ENCODE measurements around the gene SLC23A3.

SLC23A3 gene

GRCh38 chr2:219118504-219118903, 51.3 kb downstream of the SLC23A3 start:
- Histone ChIP-seq H3K79me2 (ENCODE audit: low read length) (no peaks in the 10 kb centered on the region), H3K4me1 (ENCODE audit: low read length) (no peaks in the 10 kb centered on the region), H2AFZ (ENCODE audit: low read length) (no peak overlapping the region), H3K9me2 (replicated peaks; ENCODE audit: insufficient read depth, low read length) (no peaks in the 10 kb centered on the region), H3K27me3 (replicated peaks; ENCODE audit: insufficient read depth, low read length) (no peaks in the 10 kb centered on the region), H3K27ac (ENCODE audit: low read length) (no peak overlapping the region), H3K36me3 (replicated peaks; ENCODE audit: insufficient read depth, low read length) (no peaks in the 10 kb centered on the region), H3K9me3 (replicated peaks; ENCODE audit: insufficient read depth, low read length) (no peaks in the 10 kb centered on the region), H3K4me3 (ENCODE audit: low read length) (no peak overlapping the region), H4K20me1 (ENCODE audit: insufficient read depth, low read length) (0 out of 2 replicates have a peak, but pooled peaks cover 6% of the 10 kb centered on the region), H3F3A (ENCODE audit: insufficient read depth, low read length) (no peaks in the 10 kb centered on the region), H3K4me2 (ENCODE audit: low read depth, low read length) (no peak overlapping the region), H3K9ac (ENCODE audit: low read length) (no peak overlapping the region)
- no peak for DNase-seq
- TF ChIP-seq EZH2 (optimal IDR thresholded peaks at IDR 0.05; ENCODE audit: low read depth, low read length) (no peak), CTCF (IDR thresholded peaks at IDR 0.05; ENCODE audit: low read length) (no peak)

- no peak for TF ChIP-seq CTCF (IDR thresholded peaks at IDR 0.05; ENCODE audit: low read length)
- no peak for TF ChIP-seq EZH2phosphoT487 (IDR thresholded peaks at IDR 0.05; ENCODE audit: low read length)
- TF ChIP-seq EZH2 (optimal IDR thresholded peaks at IDR 0.05; ENCODE audit: low read depth, low read length): no peak
- Histone ChIP-seq H4K20me1 (ENCODE audit: insufficient read depth, low read length) (0 out of 2 replicates have a peak, but pooled peaks cover 6% of the 10 kb centered on the region), H3K4me3 (ENCODE audit: low read length) (no peak overlapping the region), H3K4me1 (ENCODE audit: low read length) (no peaks in the 10 kb centered on the region), H3K4me2 (ENCODE audit: low read depth, low read length) (no peak overlapping the region), H2AFZ (ENCODE audit: low read length) (no peak overlapping the region), H3K9me2 (replicated peaks; ENCODE audit: insufficient read depth, low read length) (no peaks in the 10 kb centered on the region), H3K27ac (ENCODE audit: low read length) (no peak overlapping the region), H3K36me3 (replicated peaks; ENCODE audit: insufficient read depth, low read length) (no peaks in the 10 kb centered on the region), H3F3A (ENCODE audit: insufficient read depth, low read length) (no peaks in the 10 kb centered on the region), H3K27me3 (replicated peaks; ENCODE audit: insufficient read depth, low read length) (no peaks in the 10 kb centered on the region), H3K79me2 (ENCODE audit: low read length) (no peaks in the 10 kb centered on the region), H3K9me3 (replicated peaks; ENCODE audit: insufficient read depth, low read length) (no peaks in the 10 kb centered on the region), H3K9ac (ENCODE audit: low read length) (no peak overlapping the region)
- no peak for DNase-seq
Measured at GRCh38 chr2:219116776-219117646, 52.8 kb downstream of the SLC23A3 start.

- Histone ChIP-seq H3K79me2 (ENCODE audit: low read length) (no peaks in the 10 kb centered on the region), H3K4me2 (ENCODE audit: low read depth, low read length) (no peak overlapping the region), H3K9me2 (replicated peaks; ENCODE audit: insufficient read depth, low read length) (no peaks in the 10 kb centered on the region), H3F3A (ENCODE audit: insufficient read depth, low read length) (no peaks in the 10 kb centered on the region), H3K36me3 (replicated peaks; ENCODE audit: insufficient read depth, low read length) (no peaks in the 10 kb centered on the region), H3K27me3 (replicated peaks; ENCODE audit: insufficient read depth, low read length) (no peaks in the 10 kb centered on the region), H3K4me1 (ENCODE audit: low read length) (no peaks in the 10 kb centered on the region), H4K20me1 (ENCODE audit: insufficient read depth, low read length) (0 out of 2 replicates have a peak, but pooled peaks cover 6% of the 10 kb centered on the region), H3K9me3 (replicated peaks; ENCODE audit: insufficient read depth, low read length) (no peaks in the 10 kb centered on the region), H3K9ac (ENCODE audit: low read length) (no peak overlapping the region), H2AFZ (ENCODE audit: low read length) (no peak overlapping the region), H3K4me3 (ENCODE audit: low read length) (no peak overlapping the region), H3K27ac (ENCODE audit: low read length) (no peak overlapping the region)
- TF ChIP-seq EZH2phosphoT487 (IDR thresholded peaks at IDR 0.05; ENCODE audit: low read length): no peak
- TF ChIP-seq EZH2 (optimal IDR thresholded peaks at IDR 0.05; ENCODE audit: low read depth, low read length): no peak
- no peak for TF ChIP-seq CTCF (IDR thresholded peaks at IDR 0.05; ENCODE audit: low read length)
- no peak for DNase-seq
Measured at GRCh38 chr2:219112651-219113338, 57.0 kb downstream of the SLC23A3 start.
